ENCODE results near the gene DDRGK1. TPM values are rescaled to one million over a fixed set of nuclear protein-coding genes. Genes with fewer than 3 reads are reported as not detected.
A peak's percentile ranks its signal among the peaks of the same experiment; 100 is the strongest.

Gene DDRGK1
- total RNA-seq, 1 donor from 2014 or later: 62.7 TPM

DNA sequence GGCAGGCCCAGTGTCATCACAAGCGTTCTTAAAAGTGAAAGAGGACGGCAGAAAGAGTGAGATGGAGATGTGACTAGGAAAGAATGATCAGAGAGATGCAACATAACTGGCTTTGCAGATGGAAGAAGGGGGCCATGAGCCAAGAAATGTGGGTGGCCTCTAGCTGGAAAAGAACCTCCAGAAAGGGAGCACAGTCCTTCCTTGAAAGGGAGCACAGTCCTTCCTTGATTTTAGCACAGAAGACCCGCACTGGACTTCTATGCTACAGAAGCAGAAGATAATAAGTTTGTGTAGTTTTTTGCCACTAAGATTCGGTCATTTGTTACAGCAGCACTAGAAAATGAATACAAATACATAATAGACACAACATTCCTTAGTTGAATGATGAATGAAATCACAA, 24.2 kb downstream of the DDRGK1 start:
- H3K9me3 Mint-ChIP-seq: no peaks in the 10 kb centered on the region
- H3K27ac Mint-ChIP-seq: peak overlapping the region; percentile 47
- peaks cover 2% of the 10 kb centered on the region for H3K36me3 Mint-ChIP-seq
- no peak for DNase-seq (ENCODE audit: low spot score in 2 of 2, unreplicated experiment in 2 of 2)
- H3K27me3 Mint-ChIP-seq (ENCODE audit: low read depth): no peaks in the 10 kb centered on the region
- H3K4me3 Mint-ChIP-seq: no peak overlapping the region
- TF ChIP-seq, protein P1, sequence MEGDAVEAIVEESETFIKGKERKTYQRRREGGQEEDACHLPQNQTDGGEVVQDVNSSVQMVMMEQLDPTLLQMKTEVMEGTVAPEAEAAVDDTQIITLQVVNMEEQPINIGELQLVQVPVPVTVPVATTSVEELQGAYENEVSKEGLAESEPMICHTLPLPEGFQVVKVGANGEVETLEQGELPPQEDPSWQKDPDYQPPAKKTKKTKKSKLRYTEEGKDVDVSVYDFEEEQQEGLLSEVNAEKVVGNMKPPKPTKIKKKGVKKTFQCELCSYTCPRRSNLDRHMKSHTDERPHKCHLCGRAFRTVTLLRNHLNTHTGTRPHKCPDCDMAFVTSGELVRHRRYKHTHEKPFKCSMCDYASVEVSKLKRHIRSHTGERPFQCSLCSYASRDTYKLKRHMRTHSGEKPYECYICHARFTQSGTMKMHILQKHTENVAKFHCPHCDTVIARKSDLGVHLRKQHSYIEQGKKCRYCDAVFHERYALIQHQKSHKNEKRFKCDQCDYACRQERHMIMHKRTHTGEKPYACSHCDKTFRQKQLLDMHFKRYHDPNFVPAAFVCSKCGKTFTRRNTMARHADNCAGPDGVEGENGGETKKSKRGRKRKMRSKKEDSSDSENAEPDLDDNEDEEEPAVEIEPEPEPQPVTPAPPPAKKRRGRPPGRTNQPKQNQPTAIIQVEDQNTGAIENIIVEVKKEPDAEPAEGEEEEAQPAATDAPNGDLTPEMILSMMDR (IDR thresholded peaks at IDR 0.05; ENCODE audit: unreplicated experiment): no peak
- peaks cover 8% of the 10 kb centered on the region for H3K4me1 Mint-ChIP-seq

DNA sequence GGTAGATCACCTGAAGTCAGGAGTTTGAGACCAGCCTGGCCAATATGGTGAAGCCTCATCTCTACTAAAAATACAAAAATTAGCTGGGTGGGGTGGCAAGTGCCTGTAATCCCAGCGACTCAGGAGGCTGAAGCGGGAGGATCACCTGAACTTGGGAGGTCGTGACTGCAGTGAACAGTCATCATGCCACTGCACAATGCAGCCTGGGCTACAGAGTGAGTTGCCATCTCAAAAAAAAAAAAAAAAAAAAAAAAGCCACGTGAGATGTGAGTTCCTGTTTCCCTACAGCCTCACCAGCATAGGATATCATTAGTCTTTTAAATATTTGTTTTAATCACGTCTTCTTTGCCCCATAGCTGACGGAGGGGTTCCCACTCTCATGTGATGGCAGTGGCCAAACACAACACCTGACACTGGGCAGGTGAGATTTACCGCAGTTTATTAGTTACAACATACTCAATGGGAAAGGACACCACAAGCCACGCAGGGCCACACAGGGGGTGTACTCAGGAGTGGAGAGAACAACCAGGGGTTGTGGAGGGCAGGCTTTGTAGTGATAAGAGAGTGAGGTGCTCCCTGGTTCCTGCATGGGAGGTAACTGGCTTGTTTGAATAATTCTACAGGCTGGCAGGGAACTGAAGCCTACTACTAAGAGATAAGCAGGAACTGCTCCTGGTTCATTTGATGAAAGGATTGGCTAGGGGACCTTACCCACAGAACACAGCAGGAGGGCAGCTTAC, 26.6 kb downstream of the DDRGK1 start:
- no peak overlapping the region for H3K27ac Mint-ChIP-seq

DNA sequence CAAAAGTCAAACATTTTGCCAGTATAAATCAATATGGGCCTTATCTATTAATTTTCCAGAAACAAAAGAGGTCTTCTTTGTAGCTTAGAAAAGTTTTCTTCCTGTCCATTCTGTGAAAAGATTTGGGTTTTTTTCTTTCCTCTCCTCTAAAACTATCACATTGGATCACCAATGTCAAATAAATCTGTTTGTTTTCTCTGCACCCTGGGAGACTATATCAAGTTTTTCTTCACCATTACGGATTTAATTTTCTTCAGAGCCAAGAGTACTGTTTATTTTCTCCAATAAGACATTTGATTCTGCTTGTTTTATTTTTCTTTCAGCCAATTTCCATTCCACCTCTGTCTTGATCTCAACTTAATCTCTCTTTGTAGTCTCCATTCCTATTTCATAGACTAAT, 29.2 kb downstream of the DDRGK1 start:
- Mint-ChIP-seq H3K36me3 (peaks cover under 1% of the 10 kb centered on the region), H3K4me3 (peak overlapping the region; percentile 94), H3K4me1 (peaks cover 20% of the 10 kb centered on the region), H3K27me3 (ENCODE audit: low read depth) (peaks cover 18% of the 10 kb centered on the region), H3K27ac (peak overlapping the region; percentile 23), H3K9me3 (no peaks in the 10 kb centered on the region)
- TF ChIP-seq, protein P1 (IDR thresholded peaks at IDR 0.05; ENCODE audit: unreplicated experiment): no peak
- no peak for DNase-seq (ENCODE audit: low spot score in 2 of 2, unreplicated experiment in 2 of 2)

More for the DNA sequence above, 26.6 kb downstream of the DDRGK1 start:
- TF ChIP-seq, protein P1 (IDR thresholded peaks at IDR 0.05; ENCODE audit: unreplicated experiment): no peak
- no peak for DNase-seq (ENCODE audit: low spot score in 2 of 2, unreplicated experiment in 2 of 2)
- Mint-ChIP-seq H3K4me1 (peaks cover 18% of the 10 kb centered on the region), H3K9me3 (no peaks in the 10 kb centered on the region), H3K36me3 (peaks cover 2% of the 10 kb centered on the region), H3K27me3 (ENCODE audit: low read depth) (no peaks in the 10 kb centered on the region), H3K4me3 (no peak overlapping the region)

DNA sequence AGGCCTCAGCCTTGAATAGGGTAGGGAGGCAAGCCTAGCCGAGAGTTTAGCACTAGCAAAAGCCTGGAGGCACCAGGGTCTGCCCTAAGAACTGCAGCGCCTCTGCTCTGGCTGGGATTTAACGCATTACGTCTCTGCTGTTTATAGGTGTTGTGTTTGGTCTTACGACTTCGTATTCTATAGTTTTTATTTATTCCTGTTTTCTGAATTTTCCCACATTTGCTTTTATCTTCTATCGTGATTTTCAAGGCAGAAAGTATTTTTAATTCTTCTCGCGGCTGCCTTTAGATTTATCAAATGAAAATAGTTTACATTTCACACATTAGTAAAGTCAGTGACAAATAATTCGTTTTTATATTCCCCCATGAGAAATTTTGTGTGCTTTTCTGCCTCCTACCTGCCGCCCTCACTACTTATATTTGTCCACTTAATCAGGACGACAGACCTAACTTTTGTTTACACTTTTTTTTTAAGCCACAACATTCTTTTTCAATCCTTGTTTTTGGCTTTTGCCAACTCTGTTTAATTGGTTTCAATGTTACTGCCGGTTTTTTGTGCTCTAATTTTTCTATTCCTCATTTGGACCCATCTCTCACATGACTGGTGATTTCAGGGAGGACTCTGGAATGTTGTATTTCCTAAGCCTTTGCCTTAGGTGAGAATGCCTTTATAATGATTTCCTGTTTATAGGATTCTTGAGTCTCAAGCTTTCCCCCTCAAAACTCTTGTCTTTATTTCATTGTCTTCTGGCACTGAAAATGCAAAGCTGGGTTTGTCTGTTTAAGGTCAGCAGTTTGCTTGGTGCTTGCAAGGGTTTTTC, 29.8 kb downstream of the DDRGK1 start:
- Mint-ChIP-seq H3K4me1 (peaks cover 20% of the 10 kb centered on the region), H3K36me3 (peaks cover 2% of the 10 kb centered on the region), H3K9me3 (no peaks in the 10 kb centered on the region), H3K4me3 (peak overlapping the region; percentile 94), H3K27me3 (ENCODE audit: low read depth) (peaks cover 20% of the 10 kb centered on the region), H3K27ac (peak overlapping the region; percentile 89)
- DNase-seq (ENCODE audit: low spot score in 2 of 2, unreplicated experiment in 2 of 2): no peak
- TF ChIP-seq, protein P1 (IDR thresholded peaks at IDR 0.05; ENCODE audit: unreplicated experiment): no peak

DNA sequence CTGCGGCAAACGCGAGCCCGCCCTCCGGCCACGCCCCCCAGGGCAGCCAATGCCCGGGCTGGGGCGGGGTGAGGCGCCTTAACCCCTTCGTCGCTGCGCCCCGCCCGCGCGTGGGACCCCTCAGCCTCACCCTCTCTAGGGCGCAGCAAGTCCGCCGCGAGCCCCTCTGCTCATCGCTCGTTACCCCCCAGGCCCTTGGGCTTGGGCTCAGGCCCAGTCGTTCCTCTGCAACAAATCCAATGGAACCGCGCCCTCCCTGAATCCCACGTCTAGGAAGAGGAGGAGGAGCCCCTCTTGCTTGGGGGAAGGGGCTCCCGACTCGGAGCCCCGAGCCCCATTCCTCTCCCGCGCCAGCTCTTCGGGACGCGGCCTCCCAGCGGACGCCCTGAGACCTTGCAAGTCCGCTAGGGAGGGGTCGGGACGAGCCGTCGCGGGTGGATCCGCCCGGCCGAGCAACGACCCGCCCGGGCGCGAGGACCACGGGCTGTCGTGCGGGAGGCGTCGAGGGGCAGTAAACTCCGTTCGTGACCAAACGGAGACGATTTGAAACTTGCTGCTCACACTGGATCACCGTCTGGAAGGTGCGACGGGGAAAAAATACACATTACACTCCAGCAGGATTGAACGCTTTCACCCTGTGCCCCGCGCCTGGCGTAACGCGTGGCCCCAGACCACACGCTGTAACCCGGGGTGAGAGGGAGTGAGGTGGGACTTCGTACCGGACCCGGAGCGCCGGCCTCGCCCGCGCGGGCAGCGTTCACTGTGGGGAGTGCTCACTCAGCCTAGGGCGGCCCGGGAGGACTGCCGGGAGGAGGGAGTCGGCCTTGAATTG, 30.7 kb downstream of the DDRGK1 start:
- Mint-ChIP-seq H3K27me3 (ENCODE audit: low read depth) (peaks cover 25% of the 10 kb centered on the region), H3K9me3 (no peaks in the 10 kb centered on the region), H3K27ac (peak overlapping the region; percentile 89), H3K4me3 (peak overlapping the region; percentile 94), H3K36me3 (peaks cover 2% of the 10 kb centered on the region), H3K4me1 (peaks cover 21% of the 10 kb centered on the region)
- DNase-seq (ENCODE audit: low spot score in 2 of 2, unreplicated experiment in 2 of 2): peak; percentile 94 to 96
- TF ChIP-seq, protein P1 (IDR thresholded peaks at IDR 0.05; ENCODE audit: unreplicated experiment): no peak
